Cerebellar nuclear complex (tissue), 1 donor: ENCODE measurements around the gene IGFBP6.
A peak's percentile ranks its signal among the peaks of the same experiment; 100 is the strongest.
"Not testable (repeated sequence)": the region's sequence is repeated elsewhere in the genome, so short reads cannot be mapped to it uniquely, and the experiment has no call there.

Experiments
- DNase-seq, 2 experiments: peaks; one replicate each; lab custom pipeline; 2025; lab: John Stamatoyannopoulos, UW

The IGFBP6 gene

DNA sequence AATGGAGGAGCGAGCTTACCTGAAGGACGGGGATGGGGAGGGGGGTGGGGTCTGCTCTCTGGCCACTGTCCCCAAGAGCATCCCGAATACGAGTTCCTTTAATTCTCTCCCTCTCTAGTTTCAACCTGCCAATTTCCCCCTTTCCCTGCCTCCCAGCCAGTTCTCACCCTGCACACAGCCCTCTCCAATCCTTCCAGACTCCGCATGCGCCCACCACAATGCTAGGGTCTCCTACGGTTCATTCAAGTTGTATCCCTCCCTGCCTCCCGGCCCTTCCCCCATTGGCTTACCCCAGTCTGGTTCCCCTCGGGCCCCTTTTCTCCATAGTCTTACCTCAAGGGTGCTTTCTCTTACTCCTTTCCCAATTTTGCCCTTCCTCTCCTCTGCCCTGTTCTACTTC, 708 bp upstream of the IGFBP6 start:
- DNase-seq: no peak

DNA sequence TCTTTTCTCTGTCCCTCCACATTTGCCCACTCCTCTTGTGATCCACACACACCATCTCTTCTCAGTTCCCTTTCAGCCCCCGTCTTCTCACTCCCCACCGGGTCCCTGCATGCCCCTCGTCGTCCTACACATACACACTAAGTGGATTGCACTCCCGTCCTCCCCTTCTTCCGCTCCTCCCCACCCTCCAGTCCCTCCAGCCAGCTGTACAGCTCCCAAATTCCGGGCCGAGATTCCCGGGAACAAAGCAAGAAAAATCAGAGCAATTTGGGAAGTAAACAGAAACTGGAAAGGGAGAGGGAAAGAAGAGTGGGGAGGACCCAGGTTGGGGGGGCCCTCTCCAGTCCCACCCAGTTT, 282 bp upstream of the IGFBP6 start:
- peak in 1 of 2 experiments; percentile 7 for DNase-seq

DNA sequence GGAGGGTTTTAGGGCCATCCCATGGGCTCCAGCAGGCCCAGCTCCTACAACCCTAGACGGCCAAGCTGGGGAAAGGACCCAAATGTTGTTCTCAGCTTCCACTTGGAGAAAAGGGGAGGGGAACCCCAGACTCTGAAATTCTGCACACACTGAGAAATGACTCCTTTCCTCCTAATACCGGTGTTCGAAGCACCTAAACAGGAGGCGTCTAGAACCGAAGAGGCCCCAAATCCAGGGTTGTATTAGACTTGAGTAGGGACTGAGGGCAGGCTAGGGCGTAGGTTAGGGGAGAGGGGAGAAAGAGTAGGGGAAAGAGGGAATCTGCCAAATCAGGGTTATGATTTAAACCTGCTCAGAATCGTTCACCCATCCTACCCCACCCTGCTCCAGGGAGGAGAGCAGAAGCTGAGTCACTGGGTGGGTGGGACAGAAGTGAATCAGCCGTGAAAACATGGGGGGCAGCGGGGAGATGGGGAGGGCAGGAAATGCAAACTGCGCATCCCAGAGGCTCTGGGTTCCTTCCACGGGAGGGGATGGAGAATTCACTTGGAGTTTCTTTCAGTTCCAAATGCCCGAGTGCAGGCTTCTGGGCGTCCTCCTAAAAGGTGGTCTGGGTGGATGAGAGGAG, 1.0 kb downstream of the IGFBP6 start:
- DNase-seq: no peak

DNA sequence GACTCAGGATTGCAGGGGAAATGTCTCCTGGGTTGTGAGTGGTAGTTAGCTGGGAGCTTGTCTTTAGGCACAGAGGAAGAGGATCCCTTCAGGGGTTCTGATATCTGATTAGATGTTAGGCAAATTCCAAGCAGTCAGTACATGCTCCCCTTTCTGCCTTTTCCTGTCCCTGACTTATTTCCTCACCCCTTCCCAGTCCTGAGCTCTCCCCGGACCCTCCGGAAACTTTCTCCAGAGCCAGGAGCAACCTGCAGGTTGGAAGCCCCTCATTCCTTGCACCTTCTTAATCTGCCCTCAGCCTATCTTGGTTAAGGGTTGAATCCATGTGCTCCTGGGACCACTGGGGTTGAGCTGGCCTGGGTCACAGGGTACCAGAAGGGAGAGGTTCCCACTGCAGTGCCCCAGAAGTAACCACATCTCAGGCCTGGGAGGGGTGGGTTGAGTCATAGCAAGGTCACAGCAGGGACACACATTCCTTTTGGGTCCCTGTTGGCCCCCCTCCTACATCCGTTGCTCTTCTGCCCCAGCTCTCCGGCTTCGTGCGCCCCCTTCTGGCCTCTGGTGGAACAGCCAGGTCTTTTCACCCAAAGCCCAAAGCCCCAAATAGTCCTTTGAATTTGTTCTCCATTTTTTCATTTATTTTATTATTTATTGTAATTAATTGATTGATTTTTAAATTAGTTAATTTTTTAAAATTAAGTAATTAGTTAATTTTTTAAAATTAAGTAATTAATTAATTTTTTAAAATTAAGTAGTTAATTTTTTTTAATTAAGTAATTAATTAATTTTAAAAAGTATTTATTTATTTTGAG, 1.8 kb downstream of the IGFBP6 start:
- peak in 1 of 2 experiments; percentile 5 for DNase-seq

DNA sequence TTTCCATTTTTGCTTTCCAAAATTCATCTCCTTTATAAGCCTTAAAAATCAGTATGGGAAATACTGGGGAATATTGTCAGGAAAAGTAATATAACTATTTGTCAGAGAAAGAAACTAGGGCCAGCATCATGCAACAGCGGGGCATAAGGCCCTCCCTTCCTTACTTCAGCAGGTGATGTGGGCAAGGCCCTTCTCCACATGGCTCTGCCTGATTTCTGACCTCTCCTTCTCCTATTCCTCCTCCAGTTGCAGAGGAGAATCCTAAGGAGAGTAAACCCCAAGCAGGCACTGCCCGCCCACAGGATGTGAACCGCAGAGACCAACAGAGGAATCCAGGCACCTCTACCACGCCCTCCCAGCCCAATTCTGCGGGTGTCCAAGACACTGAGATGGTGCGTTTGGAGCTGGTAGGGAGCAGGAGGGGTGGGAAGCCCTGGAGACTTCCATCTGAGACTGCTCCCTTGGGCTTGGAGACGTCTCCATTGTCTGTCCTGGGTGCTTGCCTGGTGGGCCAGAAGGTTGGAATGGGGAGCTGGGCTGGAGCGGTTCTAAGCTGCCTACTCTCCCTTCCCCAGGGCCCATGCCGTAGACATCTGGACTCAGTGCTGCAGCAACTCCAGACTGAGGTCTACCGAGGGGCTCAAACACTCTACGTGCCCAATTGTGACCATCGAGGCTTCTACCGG, 3.1 kb downstream of the IGFBP6 start:
- DNase-seq: no peak

DNA sequence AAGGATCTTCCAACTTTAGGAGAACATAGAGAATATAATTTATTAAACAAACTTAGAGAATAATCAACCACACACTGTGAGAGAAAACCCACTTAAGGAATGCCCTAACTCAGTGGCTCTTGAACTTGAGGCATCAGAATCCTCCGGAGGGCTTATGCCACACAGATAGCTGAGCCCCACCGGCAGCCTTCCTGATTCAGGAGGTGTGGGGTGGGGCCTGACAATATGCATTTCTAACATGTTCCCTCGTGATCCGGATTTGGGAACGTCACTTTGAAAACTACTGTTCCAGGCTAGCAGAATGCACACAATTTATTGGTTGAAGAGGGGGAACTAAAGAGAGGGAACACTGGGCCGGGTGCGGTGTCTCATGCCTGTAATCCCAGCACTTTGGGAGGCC, 3.8 kb downstream of the IGFBP6 start:
- DNase-seq: no peak

DNA sequence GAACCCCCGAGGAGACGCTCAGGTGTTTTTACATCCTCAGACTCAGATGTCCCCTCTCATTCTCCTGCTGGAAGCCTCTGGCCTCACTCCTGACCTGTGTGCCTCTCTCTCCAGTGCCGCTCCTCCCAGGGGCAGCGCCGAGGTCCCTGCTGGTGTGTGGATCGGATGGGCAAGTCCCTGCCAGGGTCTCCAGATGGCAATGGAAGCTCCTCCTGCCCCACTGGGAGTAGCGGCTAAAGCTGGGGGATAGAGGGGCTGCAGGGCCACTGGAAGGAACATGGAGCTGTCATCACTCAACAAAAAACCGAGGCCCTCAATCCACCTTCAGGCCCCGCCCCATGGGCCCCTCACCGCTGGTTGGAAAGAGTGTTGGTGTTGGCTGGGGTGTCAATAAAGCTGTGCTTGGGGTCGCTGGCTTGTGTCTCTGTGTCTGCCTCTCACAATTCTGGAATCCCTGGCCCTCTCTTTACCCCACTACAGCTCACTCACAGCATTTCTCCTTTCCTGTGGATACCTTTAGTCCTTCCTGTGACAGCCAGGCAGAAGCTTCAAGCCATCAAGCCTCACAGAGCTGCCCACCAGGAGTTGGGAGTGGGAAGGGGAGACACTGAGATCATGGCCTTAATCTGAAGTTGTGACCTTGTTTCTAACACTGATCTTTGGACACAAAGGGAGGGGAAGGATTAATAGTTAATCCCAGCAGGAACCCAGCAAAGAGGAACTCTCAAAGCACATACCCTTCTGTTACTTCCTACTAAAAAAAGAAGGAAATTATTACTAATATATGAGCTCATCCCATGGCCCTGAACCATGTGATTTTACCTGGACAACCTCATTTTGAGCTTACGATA, 4.7 kb downstream of the IGFBP6 start:
- no peak for DNase-seq

DNA sequence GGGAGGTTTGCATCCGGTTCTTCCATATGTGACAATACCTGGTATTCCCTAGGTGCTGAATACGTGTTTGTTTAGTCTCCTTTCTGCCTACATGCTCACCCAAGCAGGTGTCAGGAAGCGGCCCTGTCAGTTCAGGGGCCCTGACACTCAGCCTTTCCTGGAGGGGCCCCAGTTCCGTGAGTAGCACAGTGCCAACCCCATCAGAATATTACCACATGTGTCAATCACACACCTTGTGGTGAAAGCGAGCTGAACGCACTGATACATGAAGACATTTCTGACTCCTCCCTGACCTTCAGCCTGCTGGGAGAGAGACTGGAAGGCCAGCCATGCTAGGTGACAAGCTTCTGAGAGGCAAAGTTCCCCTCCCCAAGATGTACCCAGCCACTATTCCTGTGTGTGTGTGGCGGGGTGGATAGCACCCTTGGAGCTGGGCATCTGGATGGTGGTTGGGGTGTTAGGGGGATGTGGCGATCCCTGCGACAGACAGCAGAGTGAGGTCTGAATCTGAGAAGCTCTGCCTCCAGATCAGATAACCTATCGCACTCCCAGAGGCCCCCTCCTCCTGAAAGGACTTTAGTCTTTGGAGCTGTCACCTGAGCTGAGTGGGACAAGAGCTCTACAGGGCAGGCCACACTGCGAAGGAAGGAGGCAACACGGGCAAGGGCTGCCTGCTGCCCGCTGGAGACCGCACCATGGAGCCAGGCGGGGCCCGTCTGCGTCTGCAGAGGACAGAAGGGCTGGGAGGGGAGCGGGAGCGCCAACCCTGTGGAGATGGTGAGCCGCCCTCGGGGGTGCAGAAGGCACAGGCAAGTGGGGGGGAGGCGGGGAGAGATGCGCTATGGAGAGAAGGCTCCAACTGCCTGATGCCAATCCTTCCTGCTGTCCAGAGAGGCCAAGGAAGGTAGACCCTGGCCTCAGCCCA, 5.7 kb downstream of the IGFBP6 start, which contains the start of gene SOAT2:
SOAT2 (plus strand) TSS at position 604 of the 925 bp plus-strand sequence; CDS start at position 696, 92 bp downstream.
- no peak for DNase-seq

DNA sequence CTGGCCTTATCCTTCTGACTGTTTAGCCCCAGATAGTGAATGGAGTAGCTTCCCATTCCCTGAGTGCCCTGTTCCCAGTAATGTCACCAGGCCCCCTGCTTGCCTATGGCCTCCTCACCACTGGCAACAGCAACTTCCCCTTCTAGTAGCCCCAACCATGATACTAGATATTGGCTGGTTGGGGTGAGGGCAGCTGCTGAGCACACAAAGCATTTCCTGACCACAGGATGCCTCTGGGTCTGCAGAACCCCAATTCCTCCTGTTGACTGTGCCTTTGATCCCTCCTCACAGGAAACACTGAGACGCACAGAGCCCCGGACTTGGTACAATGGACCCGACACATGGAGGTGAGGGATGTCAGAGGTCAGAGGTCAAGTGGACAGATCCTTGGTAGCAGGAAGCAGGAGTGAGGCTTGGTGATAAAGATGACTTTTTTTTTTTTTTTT, 6.4 kb downstream of the IGFBP6 start:
- DNase-seq: no peak

DNA sequence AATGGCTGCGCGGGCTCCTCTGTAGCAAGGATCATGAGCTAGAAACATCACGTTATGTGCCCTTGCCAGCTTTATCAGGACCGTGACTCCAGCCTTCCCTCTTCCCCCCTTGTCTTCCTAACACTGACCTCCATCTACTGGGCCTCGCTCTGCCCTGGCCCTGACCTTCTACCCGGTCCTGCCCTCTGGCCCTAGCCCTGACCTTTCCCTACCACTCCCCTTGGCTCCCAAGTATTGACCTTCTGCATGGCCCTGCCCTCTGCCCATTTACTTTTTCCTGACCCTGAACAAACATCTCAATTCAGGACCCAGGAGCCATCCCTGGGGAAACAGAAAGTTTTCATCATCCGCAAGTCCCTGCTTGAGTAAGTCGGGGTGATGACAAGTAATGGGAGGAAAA, 7.8 kb downstream of the IGFBP6 start:
- DNase-seq: no peak

DNA sequence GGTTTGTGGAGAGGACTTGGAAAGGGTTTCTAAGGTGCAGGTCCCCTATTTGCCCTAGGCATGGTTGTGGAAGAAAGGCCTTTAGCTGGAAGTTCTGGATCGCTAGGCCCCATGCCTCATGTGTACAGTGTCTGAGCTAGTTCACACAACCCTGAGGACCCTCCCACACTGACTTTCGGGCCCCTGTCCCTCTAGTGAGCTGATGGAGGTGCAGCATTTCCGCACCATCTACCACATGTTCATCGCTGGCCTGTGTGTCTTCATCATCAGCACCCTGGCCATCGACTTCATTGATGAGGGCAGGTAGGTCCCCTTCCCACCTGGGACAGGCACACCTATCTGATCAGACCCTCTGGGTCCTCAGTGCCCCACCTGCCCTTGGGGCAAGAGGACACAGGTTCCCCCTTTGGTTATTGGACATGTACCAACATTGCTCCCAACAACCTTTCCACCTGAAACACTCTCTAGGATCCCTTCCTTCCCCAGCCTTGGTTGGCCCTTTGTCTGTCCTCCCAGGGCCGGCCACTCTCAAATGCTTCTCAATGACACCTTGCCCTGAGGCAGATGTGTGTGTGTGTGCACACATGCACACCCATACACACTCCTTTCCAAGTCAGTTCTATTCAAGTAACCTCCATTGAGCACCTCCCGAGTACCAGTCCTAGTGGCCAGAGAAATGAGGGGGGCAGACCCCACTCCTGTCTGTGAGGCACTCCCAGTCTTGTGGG, 8.4 kb downstream of the IGFBP6 start:
- no peak for DNase-seq

DNA sequence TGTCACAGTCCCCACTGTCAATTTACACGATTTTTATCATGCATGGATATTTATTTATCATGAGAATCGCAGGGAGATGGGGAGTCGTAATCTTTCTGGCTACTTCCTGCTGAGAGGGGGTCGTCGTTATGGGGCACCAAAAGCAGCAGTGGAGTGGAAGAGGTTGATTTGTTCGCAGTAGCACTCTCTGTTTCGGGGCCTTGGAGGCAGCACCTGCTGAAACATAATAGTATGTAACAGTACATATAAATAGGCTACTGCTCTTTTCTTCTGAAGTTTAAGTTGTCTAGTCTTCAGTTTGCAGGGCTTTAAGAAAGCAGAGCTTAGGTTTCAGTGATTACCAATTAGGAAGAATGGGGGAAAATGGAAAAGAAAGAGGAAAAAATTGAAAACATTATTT, 9.7 kb downstream of the IGFBP6 start:
- no peak for DNase-seq

DNA sequence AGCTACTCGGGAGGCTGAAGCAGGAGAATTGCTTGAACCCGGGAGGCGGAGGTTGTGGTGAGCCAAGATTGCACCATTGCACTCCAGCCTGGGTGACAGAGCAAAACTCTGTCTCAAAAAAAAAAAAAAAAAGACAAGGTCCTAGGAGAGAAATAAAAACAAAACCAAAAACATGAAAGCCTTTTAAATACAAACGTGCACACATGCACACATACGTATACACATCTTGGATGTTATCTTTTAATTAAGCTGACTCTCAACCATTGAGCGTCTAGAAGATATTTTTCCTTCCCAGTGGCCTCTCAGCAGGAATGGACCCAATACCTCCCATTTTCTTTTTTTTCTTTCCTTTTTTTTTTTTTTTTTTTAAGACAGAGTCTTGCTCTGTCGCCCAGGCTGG, 15.0 kb downstream of the IGFBP6 start:
- not testable (repeated sequence) for DNase-seq

DNA sequence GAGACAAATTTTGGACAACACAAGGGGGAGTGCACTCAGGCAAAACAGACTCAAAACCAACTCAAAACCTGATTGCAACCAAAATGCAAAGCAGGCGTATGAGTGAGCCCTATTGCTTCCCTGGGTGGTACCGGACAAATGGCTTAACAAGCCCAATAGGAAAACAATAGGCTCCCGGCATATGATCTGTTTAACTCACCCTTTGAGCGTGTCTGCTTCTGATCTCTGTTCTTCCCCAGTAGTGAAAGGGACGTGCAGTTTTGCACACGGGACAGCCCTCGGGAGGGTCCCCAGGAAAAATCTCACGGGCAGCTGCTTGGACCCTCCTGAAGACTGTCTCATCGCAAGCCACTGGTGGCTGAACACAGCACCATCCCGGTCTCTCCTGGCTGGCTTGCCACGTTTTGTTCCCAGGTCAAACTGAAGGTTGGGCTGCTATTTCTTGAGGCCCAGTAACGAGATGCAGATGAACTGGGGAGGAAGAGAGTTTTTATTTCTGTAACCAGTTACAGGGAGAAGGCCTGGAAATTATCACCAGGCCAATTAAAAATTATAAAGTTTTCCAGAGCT, 15.8 kb downstream of the IGFBP6 start:
- no peak for DNase-seq

DNA sequence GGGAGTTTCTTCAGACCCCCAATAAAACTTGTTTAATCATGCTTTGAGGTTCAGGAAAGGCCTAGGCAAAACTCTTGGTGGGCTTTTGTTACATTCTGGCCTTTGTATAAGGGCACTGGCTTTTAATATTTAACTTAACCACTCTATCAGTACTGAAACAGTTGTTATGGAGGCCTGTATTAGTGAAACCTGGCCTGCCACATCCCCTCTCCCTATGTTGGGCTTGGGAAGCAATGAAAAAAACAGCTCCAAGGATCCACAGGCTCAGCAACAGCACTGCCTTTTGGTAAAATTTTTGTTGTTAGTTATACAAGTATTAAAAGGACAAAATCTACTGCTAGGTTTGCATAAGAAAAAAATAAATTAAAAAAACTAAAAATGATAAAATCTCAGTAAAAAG, 16.5 kb downstream of the IGFBP6 start:
- no peak for DNase-seq

DNA sequence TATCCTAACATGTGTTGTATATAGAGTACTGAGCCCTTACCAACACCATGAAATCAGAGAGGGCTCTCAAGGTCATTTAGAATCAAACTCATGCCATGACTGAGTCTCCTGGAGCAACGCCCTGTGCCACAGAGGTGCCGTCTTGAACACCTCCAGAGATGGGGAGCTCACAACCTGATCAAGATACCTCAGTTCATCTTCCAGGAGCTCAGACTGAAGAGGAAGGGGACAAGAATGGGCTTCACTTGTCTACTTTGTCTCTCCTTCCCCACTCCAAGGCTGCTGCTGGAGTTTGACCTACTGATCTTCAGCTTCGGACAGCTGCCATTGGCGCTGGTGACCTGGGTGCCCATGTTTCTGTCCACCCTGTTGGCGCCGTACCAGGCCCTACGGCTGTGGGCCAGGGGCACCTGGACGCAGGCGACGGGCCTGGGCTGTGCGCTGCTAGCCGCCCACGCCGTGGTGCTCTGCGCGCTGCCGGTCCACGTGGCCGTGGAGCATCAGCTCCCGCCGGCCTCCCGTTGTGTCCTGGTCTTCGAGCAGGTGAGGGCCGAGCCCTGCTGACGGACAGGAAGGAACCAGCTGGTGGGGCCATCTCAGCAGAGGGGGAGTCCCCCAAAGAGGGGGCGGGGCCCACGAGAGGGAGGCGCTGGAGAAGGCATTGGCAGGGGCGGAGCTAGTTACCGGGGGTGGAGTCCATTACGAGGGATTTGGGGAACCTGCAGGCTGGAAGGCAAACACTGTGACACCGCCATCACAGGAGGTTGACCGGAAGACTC, 17.8 kb downstream of the IGFBP6 start:
- DNase-seq: no peak

DNA sequence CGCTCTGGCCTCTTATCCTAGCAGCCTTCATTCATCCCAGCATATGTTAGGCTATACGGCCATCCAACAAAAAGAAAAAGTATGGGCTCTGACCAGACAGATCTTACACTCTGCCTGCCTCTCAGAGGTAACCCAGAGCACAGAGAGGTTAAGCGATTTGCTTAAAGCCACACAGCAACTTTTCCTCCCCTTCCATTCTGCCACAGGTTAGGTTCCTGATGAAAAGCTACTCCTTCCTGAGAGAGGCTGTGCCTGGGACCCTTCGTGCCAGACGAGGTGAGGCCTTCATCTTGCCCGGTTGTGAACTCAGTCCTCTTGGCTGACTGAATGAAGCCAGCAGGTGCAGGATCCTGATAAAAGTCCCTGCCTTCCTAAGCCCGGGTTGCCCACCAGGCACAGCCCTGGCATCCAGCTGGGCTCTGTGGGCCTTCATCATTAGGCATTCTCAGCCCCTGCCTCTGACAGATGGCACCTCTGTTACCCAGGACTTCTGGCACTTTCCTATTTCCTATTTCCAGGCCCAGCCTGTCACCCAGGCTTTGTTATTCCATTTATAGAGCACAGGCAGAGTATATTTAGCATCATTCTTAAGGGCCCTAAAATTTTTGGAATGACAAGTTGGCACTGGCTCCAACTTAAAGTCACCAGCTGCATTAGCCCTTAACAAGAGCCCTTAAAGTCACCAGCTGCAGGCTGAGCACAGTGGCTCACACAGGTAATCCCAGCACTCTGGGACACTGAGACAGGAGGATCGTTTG, 18.6 kb downstream of the IGFBP6 start:
- DNase-seq: no peak

DNA sequence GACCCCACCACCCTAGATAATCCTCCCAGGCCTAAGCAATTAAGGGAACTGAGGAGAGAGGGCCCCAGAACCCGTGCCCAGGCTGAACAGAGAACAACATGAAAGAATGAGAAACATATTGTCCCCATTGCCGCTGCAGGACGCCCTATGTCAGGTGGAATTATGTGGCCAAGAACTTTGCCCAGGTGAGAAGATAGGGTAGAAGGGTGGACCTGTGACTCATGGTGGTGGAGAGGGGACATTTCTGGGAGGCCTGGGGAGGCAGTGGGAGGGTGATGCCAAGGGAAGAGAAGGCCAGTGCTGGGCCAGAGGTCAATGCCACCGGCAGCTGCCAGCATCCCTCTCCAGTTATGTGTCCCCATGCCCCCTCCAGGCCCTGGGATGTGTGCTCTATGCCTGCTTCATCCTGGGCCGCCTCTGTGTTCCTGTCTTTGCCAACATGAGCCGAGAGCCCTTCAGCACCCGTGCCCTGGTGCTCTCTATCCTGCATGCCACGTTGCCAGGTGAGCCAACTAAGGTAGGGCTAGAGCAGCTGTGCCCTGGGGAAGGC, 21.4 kb downstream of the IGFBP6 start:
- DNase-seq: no peak
